Measurements from ENCODE around the gene MBD5.

GRCh38 chr2:148165975-148166374, 145.1 kb downstream of the MBD5 start:
- TF ChIP-seq CTCF (IDR thresholded peaks at IDR 0.05; ENCODE audit: low read depth, low read length): no peak
- TF ChIP-seq EZH2phosphoT487 (IDR thresholded peaks at IDR 0.05; ENCODE audit: low read depth): no peak

All from OCI-LY3 (cell line).